OCI-M1 (cell line): ENCODE data around the gene MATN3.
A peak's percentile ranks its signal among the peaks of the same experiment; 100 is the strongest.

ENCODE experiments used
- DNase-seq: peaks from one replicate; lab custom pipeline; 2025; lab: John Stamatoyannopoulos, UW

MATN3 gene

GRCh38 chr2:20001361-20001863, 11.1 kb downstream of the MATN3 start:
- DNase-seq, result no peak

- DNase-seq, result no peak
These were observed 18.7 kb downstream of the MATN3 start for GRCh38 chr2:19993731-19994130.

GRCh38 chr2:19991895-19992294, 20.6 kb downstream of the MATN3 start:
- no peak for DNase-seq

GRCh38 chr2:19990416-19990728, 22.1 kb downstream of the MATN3 start:
- no peak for DNase-seq

GRCh38 chr2:19989667-19990415, 22.6 kb downstream of the MATN3 start, which contains the start of gene WDR35:
Gene WDR35 (minus strand): TSS chr2:19990105. CDS start chr2:19990015, 90 bp downstream.
- peak; percentile 84 for DNase-seq

- no peak for DNase-seq
These were observed 23.2 kb downstream of the MATN3 start for GRCh38 chr2:19989342-19989666.

- no peak for DNase-seq
These were observed 23.9 kb downstream of the MATN3 start for GRCh38 chr2:19988600-19988999.

- no peak for DNase-seq
These were observed 24.5 kb downstream of the MATN3 start for GRCh38 chr2:19987936-19988335.

GRCh38 chr2:19982268-19982667, 30.2 kb downstream of the MATN3 start:
- no peak for DNase-seq

- peak; percentile 43 for DNase-seq
These were observed 32.5 kb downstream of the MATN3 start for GRCh38 chr2:19979932-19980331.

- DNase-seq, result no peak
These were observed 39.0 kb downstream of the MATN3 start for GRCh38 chr2:19973466-19973865.

GRCh38 chr2:19971691-19972090, 40.8 kb downstream of the MATN3 start:
- no peak for DNase-seq

GRCh38 chr2:19963386-19963785, 49.1 kb downstream of the MATN3 start:
- no peak for DNase-seq

GRCh38 chr2:19955544-19956422, 56.7 kb downstream of the MATN3 start:
- peak; percentile 81 for DNase-seq

- DNase-seq, result no peak
These were observed 63.4 kb downstream of the MATN3 start for GRCh38 chr2:19949071-19949470.

- no peak for DNase-seq
These were observed 65.1 kb downstream of the MATN3 start for GRCh38 chr2:19947184-19947940.

GRCh38 chr2:19944205-19944845, 68.1 kb downstream of the MATN3 start:
- DNase-seq, result no peak

GRCh38 chr2:19943189-19943588, 69.3 kb downstream of the MATN3 start:
- no peak for DNase-seq

GRCh38 chr2:19942199-19942598, 70.3 kb downstream of the MATN3 start:
- no peak for DNase-seq
